ENCODE data around the gene WWOX. TPM values are rescaled to one million over a fixed set of nuclear protein-coding genes. Genes with fewer than 3 reads are reported as not detected.
A peak's percentile ranks its signal among the peaks of the same experiment; 100 is the strongest.

The WWOX gene
- polyA plus RNA-seq, 3 donors: 36.2 to 37.9 (median 36.7) TPM

DNA sequence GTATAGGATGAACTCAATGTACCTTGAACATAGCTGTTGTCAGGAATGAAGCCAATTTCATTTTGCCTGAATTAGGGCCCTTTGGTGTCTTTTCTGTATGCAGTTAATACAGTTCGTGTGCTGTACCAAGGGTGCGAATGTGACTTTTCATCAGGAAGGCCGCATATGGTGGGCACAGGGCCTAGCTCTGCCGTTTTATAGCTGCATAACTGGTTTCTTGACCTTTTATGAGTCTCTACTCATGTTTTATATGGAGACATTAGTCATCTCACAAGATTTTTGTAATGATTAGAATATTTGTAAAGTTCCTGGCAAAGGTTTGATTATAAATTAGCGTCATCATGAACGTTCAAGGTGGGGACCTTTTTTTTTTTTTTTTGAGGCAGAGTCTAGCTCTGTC, 989.5 kb downstream of the WWOX start:
- no peak for DNase-seq (ENCODE audit: extremely low read depth in 1 of 11, low read depth in 9 of 11, low spot score in 4 of 11)

DNA sequence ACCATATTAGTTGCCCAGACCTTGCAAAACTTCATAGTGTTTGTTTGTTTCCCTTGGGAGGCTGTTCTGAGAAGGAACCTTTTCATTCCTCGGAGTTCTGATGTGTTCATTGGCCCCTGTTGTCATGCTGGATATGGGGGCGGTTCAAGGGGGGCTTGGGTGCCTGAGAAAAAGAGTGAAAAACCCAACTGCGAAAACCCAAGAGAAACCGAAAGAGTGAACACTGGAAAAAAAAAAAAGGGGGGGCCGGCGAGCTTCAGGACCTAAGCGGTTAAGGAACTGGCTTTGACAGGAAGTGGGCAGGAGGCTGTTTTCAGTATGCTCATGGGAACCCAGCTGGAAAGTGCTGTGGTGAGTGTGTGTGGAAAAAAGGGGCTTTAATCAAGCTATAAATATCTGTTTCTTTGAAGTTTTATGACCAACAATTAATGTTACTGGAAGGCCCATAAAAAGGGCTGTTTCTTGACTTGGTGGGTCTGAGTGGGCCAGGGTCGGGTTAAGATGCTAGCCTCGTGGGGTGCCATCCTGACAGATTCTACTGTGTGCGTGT, 990.4 kb downstream of the WWOX start:
- peak; percentile 44 to 79 (median 61) for DNase-seq (ENCODE audit: extremely low read depth in 1 of 11, low read depth in 9 of 11, low spot score in 4 of 11)

DNA sequence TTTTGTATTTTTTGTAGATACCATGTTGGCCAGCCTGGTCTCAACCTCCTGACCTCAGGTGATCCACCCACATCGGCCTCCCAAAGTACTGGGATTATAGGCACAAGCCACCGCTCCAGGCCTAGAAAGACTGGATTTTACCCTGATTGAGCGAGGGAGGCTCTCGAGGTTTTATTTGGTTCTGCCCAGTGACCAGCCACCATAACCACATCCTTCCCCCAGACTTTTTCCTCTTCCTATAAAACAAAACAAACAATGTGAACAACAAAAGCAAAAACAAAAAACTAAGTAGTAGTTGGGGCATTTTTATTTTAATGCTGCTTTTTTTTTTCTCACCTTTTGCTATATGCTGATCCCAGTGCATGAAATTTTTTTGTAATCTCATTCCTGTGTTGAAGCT, 991.5 kb downstream of the WWOX start:
- DNase-seq (ENCODE audit: extremely low read depth in 1 of 11, low read depth in 9 of 11, low spot score in 4 of 11): no peak

DNA sequence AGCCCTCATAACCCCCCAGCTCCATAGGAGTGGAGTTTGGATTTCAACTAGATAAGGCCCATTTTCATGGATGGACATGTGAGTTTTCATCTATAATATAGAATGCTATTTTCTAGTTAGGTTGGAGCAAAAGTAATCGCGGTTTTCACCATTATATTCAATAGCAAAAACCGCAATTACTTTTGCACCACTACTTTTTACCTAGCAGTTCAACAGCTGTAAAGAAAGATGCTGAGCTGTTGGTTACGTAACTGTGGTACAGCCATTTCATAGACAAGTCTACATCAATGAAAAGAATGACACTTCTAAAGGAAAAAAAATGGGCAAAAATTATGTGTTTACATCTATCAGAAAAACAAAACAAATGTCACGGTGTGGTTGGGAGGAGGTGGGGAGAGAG, 993.4 kb downstream of the WWOX start:
- no peak for DNase-seq (ENCODE audit: extremely low read depth in 1 of 11, low read depth in 9 of 11, low spot score in 4 of 11)

DNA sequence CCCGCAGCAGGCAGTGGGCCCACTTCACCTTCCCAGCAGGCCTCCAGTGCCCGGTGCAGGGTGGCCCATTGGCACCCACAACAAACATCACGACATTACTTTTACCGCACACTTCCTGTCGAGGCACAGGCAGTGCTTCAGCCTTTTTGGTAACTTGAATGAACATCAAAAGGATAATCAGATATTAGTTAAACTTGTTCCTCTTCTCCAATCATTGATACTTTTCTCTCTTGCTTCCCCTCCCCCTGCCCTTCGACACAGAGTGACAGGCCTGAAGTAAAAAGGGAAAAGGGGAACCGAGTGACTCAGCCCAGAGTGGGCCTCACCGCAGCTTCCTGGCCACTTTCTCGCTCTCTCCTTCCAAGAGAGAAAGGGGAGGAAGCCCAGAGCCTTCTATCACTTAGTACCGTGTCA, 994.1 kb downstream of the WWOX start:
- no peak for DNase-seq (ENCODE audit: extremely low read depth in 1 of 11, low read depth in 9 of 11, low spot score in 4 of 11)

DNA sequence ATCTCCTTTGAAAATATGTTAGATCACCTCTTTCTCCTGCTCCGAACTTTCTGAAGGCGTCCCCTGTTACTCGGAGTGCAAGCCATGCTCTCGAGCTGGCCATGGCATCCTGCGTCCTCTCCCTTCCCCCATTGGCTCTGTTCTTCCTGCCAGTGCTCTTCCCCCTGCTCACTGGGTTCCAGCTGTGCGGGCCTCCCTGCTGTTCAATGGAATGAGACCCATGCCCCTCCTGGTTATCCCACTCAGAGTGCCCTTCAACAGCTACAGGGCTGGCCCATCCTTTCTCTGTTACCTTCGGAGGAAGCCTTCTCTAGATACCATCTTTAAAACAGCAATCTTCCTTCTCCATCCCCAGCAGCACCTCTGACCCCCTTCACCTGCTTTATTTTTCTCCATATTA, 996.8 kb downstream of the WWOX start:
- DNase-seq (ENCODE audit: extremely low read depth in 1 of 11, low read depth in 9 of 11, low spot score in 4 of 11): no peak

DNA sequence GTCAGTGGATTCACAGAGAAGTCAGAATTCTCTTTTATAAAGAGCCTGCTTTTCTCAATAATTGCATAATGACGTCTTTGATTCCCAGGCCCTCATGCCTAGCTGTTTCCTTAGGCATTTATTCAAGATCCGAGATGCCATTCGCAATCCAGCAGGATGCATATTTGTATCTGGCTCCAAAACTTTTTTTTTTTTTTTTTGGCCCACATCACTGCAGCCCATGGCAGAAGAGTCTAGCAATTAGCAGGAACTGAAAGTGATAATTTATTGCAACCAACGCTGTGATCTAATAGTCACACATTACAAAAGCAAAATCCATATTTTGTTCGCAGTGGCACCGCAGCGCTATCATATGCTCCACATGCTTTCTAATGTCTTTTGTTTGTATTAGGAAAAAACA, 997.7 kb downstream of the WWOX start:
- no peak for DNase-seq (ENCODE audit: extremely low read depth in 1 of 11, low read depth in 9 of 11, low spot score in 4 of 11)

DNA sequence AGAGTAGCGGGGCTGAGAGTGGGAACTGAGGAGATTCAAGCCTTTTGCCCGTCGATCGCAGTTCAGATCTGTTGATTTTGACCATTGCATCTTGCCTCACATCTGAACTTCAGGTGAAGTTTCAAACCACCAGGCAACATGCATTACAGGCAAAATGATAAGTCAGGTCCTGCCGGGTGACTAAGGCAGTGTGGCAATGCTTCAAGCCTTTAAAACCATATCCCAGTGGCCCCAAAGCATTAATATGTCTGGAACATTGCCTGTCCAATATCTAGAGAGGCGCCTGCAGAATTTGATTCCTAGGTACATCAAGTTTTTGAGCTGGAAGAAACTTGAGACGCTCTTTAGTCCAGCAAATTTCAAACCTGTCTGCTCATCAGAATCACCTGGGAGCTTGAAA, 998.3 kb downstream of the WWOX start:
- DNase-seq (ENCODE audit: extremely low read depth in 1 of 11, low read depth in 9 of 11, low spot score in 4 of 11): no peak

DNA sequence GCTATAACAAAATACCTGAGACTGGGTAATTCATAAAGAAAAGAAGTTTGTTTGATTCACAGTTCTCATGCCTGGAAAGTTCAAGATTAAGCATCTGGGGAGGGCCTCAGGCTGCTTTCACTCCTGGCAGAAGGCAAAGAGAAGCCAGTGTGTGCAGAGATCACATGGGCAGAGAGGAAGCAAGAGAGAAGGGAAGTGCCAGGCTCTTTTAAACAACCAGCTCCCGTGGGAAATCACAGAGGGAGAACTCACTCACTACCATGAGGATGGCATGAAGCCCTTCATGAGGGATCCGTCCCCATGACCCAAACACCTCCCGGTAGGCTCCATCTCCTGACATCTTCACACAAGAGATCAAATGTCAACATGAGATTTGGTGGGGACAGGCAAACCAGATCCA, 999.5 kb downstream of the WWOX start:
- no peak for DNase-seq (ENCODE audit: extremely low read depth in 1 of 11, low read depth in 9 of 11, low spot score in 4 of 11)

DNA sequence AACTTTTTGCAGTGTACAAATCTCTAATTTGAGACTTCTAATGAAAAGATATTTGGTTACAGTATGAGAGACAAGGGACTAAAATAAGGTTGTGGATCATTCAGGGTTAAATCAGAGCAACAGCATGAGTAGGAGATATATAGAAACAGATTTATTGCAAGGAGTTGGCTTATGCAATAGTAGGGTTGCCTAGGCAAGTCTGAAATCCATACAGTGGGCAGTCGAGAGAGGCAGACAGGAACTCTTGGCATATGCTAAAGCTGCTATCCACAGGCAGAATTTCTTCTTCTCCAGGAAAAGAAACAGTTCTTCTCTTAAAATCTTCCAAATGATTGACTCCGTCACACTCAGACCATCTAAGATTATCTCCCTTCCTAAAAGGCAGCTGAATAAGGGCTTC, 1000.3 kb downstream of the WWOX start:
- DNase-seq (ENCODE audit: extremely low read depth in 1 of 11, low read depth in 9 of 11, low spot score in 4 of 11): no peak

DNA sequence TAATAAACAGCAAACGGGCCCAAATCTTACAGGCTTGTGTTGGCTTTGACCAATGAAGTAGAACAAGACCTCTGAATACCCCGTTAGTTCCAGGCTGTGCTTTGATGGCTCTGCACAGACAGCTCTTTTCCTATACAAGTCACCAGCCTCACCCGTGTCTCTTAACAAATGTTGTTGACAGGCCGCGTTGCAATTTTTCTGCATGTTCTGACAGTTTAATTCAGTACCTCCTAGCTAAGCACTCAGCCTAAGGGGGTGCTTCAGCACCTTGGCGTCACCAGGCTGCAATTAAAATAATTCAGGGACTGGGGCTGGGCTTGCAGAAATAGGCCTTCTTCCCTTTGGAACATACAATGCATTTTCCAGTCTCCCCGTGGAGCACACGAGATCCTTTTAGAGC, 1001.0 kb downstream of the WWOX start:
- peak in 1 of 11 donors; percentile 15 for DNase-seq (ENCODE audit: extremely low read depth in 1 of 11, low read depth in 9 of 11, low spot score in 4 of 11)

DNA sequence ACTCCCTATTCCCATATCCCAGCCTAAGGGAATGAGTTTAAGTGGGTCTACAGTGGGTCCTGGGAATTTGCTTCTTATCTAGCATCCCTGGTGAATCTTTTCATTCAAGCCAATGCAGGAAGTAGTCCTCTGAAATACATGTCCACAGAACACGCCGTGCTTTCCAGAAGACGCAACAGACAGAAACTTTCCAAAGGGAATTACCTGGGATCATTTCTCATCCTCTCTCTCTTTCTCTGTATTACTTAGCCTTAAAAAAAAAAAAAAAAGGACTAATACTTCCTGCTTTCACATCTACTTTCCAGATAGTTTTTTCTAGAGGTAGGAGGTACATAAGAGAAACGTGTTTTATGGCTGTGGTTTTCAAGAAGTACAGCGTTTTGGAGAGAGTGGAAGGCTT, 1002.0 kb downstream of the WWOX start:
- DNase-seq (ENCODE audit: extremely low read depth in 1 of 11, low read depth in 9 of 11, low spot score in 4 of 11): no peak

DNA sequence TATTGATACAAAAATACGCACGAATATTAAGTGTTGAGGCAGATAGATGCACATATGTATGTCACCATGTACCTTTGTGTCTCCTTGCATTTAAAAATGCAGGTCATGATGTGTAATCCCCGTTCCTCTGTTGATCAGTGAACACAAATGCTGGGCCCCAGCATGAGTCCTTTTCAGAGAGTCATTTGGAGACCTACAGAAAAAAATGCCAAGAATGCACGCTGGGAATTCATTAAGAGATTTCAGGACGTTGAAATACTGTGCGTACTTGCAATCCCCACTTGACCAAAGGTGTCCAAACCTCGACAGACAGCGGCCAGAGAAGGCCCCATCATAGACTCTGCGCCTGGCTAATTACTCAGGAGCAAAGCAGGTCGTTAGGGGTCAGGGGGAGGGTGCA, 1005.1 kb downstream of the WWOX start:
- DNase-seq (ENCODE audit: extremely low read depth in 1 of 11, low read depth in 9 of 11, low spot score in 4 of 11): no peak

DNA sequence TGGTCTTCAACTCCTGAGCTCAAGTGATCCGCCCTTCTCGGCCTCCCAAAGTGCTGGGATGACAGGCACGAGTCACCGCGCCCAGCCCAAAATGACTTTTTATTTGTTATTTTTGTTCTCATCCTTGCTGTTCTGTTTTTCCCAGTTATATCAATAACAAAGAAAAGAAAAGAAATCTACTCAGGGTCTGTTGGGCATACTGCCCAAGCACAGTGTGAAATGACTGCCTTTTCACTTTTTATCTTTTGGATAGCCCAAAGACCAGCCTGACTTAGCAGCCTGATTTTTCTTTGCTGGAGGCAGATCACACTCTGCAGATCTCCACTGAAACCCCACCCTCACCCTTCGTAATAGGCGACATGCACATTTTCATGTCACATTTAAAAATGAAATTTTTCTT, 1007.8 kb downstream of the WWOX start:
- DNase-seq (ENCODE audit: extremely low read depth in 1 of 11, low read depth in 9 of 11, low spot score in 4 of 11): no peak

DNA sequence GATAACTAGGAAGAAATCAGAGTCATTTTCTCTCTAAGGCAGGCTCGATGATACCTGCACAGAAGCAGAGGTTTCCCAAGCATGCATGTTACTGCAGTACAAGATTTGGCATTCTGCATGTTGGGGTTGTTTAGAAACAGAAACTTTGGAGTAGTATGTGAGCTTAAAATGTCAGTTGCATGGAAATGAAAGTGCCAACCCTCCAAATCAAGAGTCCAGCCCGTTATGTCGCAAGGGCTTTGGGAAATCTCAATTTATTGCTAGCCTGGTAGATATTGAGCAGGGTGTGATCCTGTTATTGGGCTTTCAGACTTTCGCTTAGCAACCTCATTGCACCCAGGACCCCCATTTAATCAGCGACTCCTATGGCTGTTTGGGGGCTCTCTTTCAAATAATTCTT, 1010.3 kb downstream of the WWOX start:
- no peak for DNase-seq (ENCODE audit: extremely low read depth in 1 of 11, low read depth in 9 of 11, low spot score in 4 of 11)

DNA sequence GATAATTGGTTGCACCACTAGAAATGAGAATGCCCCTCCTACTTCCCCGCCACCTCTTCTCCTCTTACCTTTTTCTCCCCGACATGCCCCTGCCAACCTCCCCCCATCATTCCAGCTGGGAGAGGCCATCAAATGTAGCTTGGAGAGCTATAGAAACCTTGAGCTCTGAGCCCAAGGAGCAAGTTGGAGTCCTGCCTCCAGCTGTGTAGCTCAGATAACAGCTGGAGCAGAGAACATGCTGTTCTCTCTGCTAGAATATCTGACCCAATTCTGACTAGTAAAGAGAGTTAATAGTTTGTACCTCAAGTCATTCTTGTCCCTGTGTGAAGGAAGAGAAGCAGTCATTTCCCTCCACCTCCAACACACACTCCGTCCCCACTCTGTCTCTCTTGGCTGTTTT, 1010.8 kb downstream of the WWOX start:
- no peak for DNase-seq (ENCODE audit: extremely low read depth in 1 of 11, low read depth in 9 of 11, low spot score in 4 of 11)

DNA sequence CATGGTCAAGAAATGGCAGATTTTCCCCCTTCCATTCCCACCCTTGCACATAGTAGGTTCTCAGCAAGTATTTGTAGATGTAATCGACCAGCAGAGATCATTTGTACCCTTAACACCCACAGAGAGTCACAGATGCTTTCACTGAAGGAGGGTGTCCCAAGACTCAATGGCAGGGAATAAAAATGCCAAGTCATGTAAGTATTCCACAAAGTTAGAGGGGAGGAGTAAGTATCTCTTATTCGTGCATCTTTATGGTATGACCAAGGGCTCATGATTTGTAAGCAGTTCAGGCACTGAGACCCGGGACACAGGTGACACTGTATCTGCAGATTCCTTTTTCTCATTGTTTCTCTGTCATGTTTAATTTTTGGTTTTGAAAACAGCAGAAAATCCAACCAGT, 1011.5 kb downstream of the WWOX start:
- no peak for DNase-seq (ENCODE audit: extremely low read depth in 1 of 11, low read depth in 9 of 11, low spot score in 4 of 11)

DNA sequence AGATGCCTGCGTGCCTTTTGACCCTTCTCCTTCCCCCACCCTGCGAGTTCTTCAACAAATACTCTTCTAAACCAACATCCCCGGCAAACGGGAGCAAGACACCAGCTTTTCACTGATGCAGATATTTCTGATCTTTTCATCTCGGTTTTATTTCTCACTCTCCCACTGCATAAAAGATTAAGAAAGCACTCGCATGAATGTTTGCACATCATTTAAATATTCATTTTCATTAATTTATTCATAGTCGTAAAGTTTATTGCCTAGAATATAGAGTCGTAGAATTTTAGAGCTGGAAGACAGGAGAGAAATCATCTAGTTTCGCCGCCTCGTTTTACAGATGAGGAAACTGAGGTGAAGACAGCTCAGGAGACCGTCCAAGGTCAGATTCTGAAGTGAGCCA, 1013.0 kb downstream of the WWOX start:
- DNase-seq (ENCODE audit: extremely low read depth in 1 of 11, low read depth in 9 of 11, low spot score in 4 of 11): no peak

DNA sequence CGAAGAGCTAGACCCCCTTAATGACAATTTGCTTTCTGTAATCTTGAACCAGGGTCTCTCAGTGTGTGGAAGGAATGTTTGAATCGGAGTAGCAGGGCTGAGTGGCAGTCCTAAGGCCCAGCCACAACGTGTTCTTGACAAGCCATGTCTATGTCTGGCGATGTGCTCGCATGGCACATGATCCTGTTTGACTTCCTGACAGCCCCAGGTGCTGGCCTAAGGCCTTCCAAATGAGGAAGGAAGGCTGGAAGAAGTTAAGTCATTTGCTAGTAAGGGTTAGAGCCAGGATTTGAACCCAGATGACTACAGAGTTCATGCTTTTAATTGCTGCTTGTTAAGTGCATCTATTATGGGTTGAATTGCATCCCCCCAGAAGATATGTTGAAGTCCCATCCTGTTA, 1014.4 kb downstream of the WWOX start:
- no peak for DNase-seq (ENCODE audit: extremely low read depth in 1 of 11, low read depth in 9 of 11, low spot score in 4 of 11)

DNA sequence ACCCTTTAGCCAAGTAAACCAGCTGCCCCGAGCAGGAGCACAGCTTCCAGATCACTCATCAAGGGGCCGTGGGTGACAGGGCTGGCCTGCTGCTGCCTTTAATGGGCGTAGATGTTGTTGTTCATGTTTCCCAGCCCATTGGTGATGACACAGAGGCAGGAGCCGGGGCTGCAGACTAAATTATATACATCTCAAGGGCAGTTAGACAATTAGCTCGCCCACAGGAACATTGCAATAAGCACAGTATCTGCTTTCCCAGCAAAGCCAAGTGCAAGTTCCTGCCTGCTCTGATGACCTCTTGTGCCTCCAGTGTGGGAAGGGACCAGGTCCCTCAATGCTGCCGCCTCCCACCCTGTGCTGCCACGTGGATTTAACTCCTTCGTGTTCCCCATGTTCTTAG, 1015.3 kb downstream of the WWOX start:
- no peak for DNase-seq (ENCODE audit: extremely low read depth in 1 of 11, low read depth in 9 of 11, low spot score in 4 of 11)

DNA sequence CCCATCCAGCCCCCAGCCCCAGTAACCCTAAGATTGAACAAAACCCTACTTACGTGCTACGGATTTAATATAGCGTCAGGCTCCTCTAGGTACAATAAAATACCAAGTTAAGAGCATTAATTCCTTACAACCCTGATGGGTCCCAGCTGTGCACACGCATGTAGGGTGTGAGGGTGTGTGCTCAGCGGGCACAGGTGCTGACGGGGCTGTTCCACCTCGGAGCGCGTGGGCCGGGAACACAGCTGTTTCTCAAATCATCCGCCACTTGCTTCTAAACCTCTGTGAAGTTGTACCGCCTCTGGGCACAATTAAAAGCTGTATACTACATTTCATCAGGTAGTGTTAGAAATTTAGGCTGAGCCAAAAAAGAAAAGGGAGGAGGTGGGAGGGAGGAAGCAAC, 1022.5 kb downstream of the WWOX start:
- DNase-seq (ENCODE audit: extremely low read depth in 1 of 11, low read depth in 9 of 11, low spot score in 4 of 11): peak in 3 of 11 donors; percentile 28 to 34 (median 29)

DNA sequence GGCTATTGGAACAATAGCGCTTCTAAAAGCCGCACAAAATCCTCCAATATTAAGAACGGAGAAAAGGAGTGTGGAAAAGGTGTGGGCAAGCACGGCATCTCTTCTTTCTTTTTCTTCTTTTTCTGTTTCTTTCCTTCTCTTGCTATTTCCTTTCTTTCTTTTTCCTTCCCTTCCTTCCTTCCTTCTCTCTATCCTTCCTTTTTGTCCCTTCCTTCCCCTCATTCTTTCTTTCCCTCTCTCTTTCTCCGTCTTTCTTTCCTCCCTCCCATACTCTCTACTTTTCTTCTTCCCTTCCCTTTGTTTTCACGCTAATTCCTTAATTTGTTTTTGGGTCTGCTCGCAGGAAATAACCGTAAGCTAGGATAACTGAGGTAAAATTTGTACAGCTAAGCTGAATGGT, 1022.9 kb downstream of the WWOX start:
- no peak for DNase-seq (ENCODE audit: extremely low read depth in 1 of 11, low read depth in 9 of 11, low spot score in 4 of 11)
